ENCODE measurements around the gene YWHAQ.

The YWHAQ gene

DNA sequence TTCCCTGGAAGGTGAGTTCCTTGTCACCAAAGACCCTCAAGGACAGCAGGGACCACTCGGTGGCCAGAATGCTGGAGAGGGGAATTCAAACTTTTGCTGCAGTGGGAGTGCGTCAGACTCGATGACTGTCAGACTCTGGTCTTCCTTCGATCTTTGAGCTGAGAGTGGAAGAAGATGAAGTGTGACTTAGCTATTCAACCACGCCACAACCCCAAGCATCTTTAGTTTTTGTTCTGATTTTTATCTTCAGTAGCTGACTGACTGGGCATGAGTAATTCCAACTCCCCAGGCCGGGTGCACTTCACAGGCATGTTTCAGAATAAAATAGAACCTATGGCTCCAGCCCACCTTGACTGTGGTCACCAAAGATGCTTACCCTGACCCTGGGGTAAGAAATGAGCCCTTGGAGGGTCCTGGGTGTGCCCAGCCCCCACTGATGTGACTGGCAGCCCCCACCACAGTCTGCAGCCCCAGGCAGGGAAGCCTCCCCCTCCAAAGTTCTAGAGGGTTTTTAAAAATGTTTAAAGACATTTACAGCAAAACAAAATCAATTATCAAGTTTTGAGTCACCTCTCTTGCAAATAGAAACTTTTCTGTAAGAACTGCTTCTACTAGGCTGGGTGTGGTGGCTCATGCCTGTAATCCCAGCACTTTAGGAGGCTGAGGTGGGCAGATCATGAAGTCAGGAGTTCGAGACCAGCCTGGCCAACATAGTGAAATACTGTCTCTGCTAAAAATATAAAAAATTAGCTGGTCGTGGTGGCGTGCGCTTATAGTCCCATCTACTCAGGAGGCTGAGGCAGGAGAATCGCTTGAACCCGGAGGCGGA is 24.9 kb upstream of the YWHAQ start:
- DNase-seq: peak; percentile 52

DNA sequence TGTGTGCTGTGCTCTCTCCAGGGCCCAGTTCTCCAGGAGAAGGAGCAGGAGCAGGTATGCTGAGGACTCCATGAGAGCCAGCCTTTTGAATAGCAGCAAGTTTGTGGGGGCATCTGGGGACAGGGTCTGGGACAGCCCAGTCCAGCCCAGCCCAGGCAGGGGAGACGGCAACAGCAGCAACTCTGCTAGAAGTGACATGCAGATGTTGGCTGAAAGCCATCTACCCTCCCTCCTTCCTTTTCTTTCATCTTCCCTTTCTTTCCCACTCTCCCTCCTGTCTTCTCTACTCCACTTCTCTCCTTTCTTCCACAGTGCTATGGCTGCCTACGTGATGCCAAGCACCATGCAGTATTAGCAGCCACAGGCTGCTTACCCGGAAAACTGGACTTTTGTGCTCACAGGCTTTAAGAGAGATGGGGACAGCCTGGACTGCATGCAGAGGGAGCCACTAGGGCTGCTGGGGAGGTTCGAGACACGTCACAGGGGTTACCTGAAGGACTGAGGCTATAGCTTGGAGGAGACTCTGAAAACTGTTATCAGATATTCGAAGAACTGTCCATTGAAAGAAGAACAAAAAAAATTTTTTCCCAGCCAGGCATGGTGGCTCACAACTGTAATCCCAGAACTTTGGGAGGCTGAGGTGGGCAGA is 23.8 kb upstream of the YWHAQ start:
- no peak for DNase-seq

DNA sequence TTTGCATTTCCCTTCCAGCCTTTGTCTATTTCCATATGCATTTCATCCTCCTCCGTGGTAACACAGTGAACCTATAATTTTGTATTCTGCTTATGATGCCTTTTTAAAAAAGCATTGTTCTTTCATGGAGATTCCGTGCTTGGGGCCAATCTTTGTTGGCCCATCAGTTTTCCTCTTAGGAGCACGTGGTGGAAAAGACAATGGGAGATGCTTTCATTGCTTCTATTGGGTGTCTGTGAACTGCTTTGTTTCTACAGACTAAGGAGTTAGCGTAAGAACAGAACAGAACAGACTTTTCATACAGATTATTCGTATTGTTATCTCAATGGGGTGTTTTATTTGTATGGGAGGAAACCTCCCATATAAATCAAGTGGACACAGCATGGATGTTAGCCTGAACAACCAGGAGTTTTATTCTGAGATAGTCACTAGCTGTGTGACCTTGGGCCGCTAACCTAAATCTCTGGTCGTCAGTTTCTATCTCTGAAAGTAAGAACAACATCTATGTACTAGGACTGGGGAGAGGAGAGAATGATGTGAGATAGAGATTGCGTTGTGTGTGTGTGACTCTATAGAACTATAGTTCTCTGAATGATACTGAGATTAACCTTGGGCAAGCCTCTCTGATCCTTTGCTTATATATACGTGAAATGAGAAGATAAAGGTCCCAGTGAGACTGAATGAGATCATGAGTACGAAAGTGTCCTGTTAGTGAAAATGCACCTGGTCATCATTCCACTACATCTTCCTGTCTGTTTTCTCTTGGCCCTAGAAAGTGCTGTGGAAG is 22.9 kb upstream of the YWHAQ start:
- no peak for DNase-seq

- no peak for DNase-seq
These were observed 22.2 kb upstream of the YWHAQ start for GRCh38 chr2:9652898-9653479.

DNA sequence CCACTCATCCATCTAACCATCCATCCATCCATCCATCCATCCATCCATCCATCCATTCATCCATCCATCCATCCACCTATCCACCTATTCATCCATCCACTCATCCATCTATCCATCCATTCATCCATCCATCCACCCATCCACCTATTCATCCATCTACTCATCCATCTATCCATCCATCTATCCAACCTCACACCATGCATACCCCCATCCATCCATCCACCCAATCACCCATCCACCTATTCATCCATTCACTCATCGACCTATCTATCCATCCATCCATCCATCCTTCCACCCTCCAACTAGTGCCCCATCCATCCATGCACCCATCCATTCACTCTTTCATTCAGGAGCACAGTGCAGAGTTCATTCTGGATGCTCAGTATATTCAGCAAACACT is 21.5 kb upstream of the YWHAQ start:
- no peak for DNase-seq

DNA sequence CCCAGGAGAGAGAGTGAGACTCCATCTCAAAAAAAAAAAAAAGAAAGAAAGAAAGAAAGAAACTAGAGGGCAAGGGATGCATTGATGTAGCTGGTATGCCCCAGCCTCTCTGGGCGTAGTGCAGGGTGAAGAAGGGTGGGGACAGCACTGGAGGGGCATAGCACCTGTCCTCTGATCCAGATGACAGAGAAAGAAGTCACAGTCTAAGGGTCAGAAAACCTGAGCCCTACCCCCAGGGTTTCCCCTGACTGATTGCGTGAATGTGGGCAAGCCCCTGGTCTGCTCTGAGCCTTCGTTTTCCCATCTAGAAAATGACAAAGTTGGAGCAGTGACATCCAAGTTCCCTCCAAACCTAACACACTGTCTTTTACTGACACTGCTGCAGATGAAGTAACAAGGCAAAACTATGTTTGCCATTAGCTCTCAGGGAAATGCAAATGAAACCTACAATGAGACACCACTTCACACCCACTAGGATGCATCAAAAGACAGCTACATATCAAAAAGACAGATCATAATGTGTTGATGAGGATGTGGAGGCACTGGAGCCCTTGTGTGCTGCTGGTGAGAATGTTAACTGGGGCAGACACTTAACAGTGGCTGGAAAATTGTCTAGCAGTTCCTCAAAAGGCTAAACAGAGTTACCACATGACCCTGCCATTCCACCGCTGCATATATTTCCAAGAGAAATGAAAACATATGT is 19.5 kb upstream of the YWHAQ start:
- DNase-seq: no peak

GRCh38 chr2:9649261-9649660 is 18.5 kb upstream of the YWHAQ start:
- no peak for DNase-seq

DNA sequence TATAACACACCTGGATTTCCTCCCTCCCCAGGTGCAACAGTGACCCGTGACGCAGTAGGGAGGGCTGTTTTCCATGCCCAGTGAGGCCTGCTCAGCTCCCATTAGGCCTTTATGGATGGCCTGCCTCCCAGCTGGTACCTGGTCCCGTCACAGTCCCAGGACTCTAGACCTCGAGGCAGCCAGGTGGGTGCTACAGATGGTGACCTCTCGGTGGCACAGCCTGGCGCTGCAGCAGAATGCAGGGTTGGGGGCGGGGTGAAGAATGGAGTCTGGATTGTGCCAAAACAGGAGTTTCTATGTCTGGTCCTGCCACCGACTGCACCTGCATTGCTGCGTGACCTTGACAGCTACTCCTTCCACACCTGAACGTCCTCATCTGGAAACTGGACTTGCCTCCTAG is 18.0 kb upstream of the YWHAQ start:
- DNase-seq: no peak

- DNase-seq: no peak
These were observed 17.1 kb upstream of the YWHAQ start for GRCh38 chr2:9647884-9648283.

DNA sequence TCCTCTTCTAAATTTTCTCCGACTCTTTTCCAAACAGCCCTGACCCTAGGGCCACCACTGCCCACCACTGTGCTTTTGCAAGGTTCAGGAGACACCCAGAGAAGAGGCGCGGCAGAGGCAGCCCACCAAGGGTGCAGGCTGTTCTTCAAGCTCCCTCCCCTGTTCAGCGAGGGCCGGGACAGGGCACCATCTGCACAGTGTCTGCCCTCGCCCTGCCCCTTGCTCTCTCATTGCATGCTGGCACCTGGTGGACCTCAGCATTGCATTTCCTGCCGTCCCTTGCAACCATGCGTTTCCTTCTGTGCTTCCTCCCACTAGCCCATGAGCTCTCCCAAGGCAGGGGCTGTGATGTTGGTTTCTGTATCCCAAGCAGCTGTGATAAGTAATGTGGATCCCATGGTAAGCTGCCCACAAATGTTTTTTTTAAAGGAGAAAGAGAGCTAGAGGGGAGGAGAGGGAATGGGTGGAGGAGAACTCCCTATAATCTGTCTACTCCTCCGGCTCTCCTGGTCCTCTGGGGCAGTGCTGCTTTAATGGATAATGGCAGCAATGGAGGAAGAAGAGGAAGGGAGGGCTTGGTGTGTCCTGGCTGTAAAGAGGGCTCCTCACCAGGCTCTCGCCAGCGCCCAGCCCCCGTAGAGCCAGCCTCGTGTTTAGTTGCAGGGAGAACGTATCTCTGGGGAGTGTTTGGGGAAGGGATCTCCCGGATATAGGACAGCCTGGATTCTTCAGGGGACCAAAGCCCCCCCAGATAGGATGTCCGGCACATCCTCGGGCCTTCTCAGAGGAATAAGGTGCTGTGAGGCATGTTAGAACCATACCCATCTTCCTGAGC is 15.6 kb upstream of the YWHAQ start:
- no peak for DNase-seq

GRCh38 chr2:9644603-9645002 is 13.8 kb upstream of the YWHAQ start:
- no peak for DNase-seq

GRCh38 chr2:9644021-9644420 is 13.2 kb upstream of the YWHAQ start:
- no peak for DNase-seq

- DNase-seq: no peak
These were observed 10.8 kb upstream of the YWHAQ start for GRCh38 chr2:9641641-9642040.

- no peak for DNase-seq
These were observed 9.8 kb upstream of the YWHAQ start for GRCh38 chr2:9640403-9641104.

DNA sequence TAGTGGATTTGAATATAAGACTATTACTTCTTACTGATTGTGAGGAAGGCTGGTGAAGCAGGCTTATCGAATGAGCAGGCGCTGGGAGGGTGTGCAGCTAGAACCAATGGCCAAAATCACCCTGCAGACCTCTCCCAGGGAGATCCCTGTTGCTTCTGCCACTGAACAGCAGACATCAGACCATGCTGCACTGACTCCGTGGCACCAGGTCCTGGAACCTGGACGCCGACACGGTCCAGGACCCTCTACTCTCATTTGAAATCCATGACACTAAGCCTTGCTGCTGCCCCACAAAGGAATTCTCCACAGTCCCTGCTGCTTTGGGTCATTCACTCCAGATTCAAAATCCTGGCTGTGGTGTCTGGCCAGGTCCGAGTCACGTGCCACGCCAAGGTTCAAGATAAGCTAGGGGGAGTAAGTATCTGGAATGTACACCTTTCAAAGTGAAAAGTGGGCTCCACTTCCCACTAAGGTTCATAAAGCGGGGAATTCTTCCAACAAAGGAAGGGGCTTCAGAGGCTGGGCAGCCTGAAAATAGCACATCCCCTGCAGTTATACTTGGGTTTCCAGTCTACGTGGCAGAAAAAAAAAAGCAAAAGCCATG is 9.0 kb upstream of the YWHAQ start:
- DNase-seq: no peak

GRCh38 chr2:9639000-9639602 is 8.3 kb upstream of the YWHAQ start:
- DNase-seq: no peak

- no peak for DNase-seq
These were observed 7.7 kb upstream of the YWHAQ start for GRCh38 chr2:9638532-9638931.

DNA sequence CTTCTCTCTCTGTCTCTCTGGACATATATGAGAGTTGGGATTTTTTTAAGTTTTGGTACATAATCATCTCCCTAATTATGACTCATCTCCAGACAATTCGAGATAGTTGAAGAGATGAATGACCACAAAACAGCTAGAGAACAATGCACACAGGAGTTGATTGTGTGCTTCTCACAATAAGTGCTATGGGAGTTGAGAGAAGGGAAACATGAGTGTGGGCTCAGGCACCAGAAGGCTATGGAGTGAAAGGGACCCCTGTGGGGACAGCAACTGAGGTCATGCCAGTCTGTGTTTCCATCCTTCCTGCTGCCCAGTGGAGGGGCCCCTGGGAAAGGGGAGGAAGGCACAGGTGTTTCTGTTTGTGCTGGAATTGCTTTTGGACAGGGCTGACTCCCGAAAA is 6.5 kb upstream of the YWHAQ start:
- DNase-seq: no peak

GRCh38 chr2:9634133-9634532 is 3.3 kb upstream of the YWHAQ start:
- no peak for DNase-seq
